GM23338 (cell line): ENCODE results near the gene BMF. TPM values are rescaled to one million over a fixed set of nuclear protein-coding genes. Genes with fewer than 3 reads are reported as not detected.

ENCODE experiments used
- ATAC-seq: fragments of 200-7000 bp; cut with Tn5 transposase; 3 replicates; pipeline ENCODE4 v1.9.1; 2020
- DNase-seq: peaks from one replicate; pipeline ENCODE4 v3.0.0-alpha.2; 2015; ENCODE audit warnings: low spot score
- H2AFZ ChIP-seq: fragments of 200-600 bp; sonication (generic); 2 replicates; pipeline ENCODE4 v1.8.0; 2016; ENCODE audit warnings: antibody characterized with exemption, mild to moderate bottlenecking, moderate library complexity
- H3F3A ChIP-seq: fragments of 200-600 bp; sonication (generic); replicated peaks from 2 replicates; pipeline ENCODE4 v1.8.0; 2017; ENCODE audit warnings: antibody characterized with exemption, mixed run types, low read depth
- H3K27ac ChIP-seq: fragments of 200-600 bp; sonication (generic); 2 replicates; pipeline ENCODE4 v1.6.1; 2016; ENCODE audit warnings: low read depth
- H3K27me3 ChIP-seq: fragments of 200-600 bp; sonication (generic); 2 replicates; pipeline ENCODE4 v1.8.0; 2016; ENCODE audit warnings: mild to moderate bottlenecking, mixed run types, moderate library complexity; ENCODE audit not compliant: insufficient read depth
- H3K36me3 ChIP-seq: fragments of 200-600 bp; sonication (generic); 2 replicates; pipeline ENCODE4 v1.8.0; 2016; ENCODE audit warnings: mild to moderate bottlenecking; ENCODE audit not compliant: insufficient read depth
- H3K4me1 ChIP-seq: fragments of 200-600 bp; sonication (generic); 2 replicates; pipeline ENCODE4 v1.8.0; 2016; ENCODE audit warnings: mild to moderate bottlenecking, moderate library complexity; ENCODE audit not compliant: insufficient read depth
- H3K4me2 ChIP-seq: fragments of 200-600 bp; sonication (generic); 2 replicates; pipeline ENCODE4 v1.7.1; 2017; ENCODE audit warnings: mixed run types
- H3K4me3 ChIP-seq: fragments of 200-600 bp; sonication (generic); 2 replicates; pipeline ENCODE4 v1.6.1; 2016; ENCODE audit warnings: mixed run types
- H3K79me2 ChIP-seq: fragments of 200-600 bp; sonication (generic); replicated peaks from 2 replicates; pipeline ENCODE4 v1.8.0; 2017; ENCODE audit warnings: mild to moderate bottlenecking; ENCODE audit not compliant: insufficient read depth
- H3K9me2 ChIP-seq: fragments of 200-600 bp; sonication (generic); 2 replicates; pipeline ENCODE4 v1.8.0; 2017; ENCODE audit not compliant: insufficient read depth
- H4K20me1 ChIP-seq: fragments of 200-600 bp; sonication (generic); replicated peaks from 2 replicates; pipeline ENCODE4 v1.8.0; 2017; ENCODE audit warnings: mild to moderate bottlenecking; ENCODE audit not compliant: insufficient read depth
- H3K27ac Mint-ChIP-seq: 2 replicates; pipeline ENCODE4 v1.8.0; 2020; ENCODE audit warnings: inconsistent platforms, mild to moderate bottlenecking, moderate library complexity, mixed read lengths
- H3K27me3 Mint-ChIP-seq: 3 replicates; pipeline ENCODE4 v1.8.0; 2022; ENCODE audit warnings: low read depth, mild to moderate bottlenecking, moderate library complexity, mixed read lengths, inconsistent platforms; ENCODE audit not compliant: insufficient read depth, poor library complexity
- H3K36me3 Mint-ChIP-seq: 3 replicates; pipeline ENCODE4 v1.8.0; 2021; ENCODE audit warnings: low read depth, mild to moderate bottlenecking, inconsistent platforms, moderate library complexity, mixed read lengths
- H3K4me1 Mint-ChIP-seq: 3 replicates; pipeline ENCODE4 v1.8.0; 2020; ENCODE audit warnings: mild to moderate bottlenecking, inconsistent platforms, mixed read lengths
- H3K4me3 Mint-ChIP-seq: 3 replicates; pipeline ENCODE4 v1.8.0; 2021; ENCODE audit warnings: moderate library complexity, mild to moderate bottlenecking, inconsistent platforms, mixed read lengths
- H3K9me3 Mint-ChIP-seq: 3 replicates; pipeline ENCODE4 v1.8.0; 2020; ENCODE audit warnings: moderate library complexity, mild to moderate bottlenecking, inconsistent platforms, mixed read lengths
- CREB1 ChIP-seq: fragments of 250-450 bp; sonication (Bioruptor Pico); IDR thresholded peaks from 2 replicates; pipeline ENCODE4 v1.5.0; 2020; ENCODE audit warnings: low read depth, mild to moderate bottlenecking, moderate library complexity
- CTCF ChIP-seq, 2 experiments: fragments of 200-600 bp in 1 of 2; sonication (generic) in 1 of 2; conservative IDR thresholded peaks; 2 replicates each; pipeline versions ENCODE4 v1.5.1 to v1.6.1; 2016 to 2017; ENCODE audit warnings: antibody characterized with exemption in 2 of 2, low read depth in 2 of 2, mild to moderate bottlenecking in 2 of 2, moderate library complexity in 1 of 2
- EZH2 ChIP-seq: fragments of 200-600 bp; sonication (generic); IDR thresholded peaks from one replicate; pipeline ENCODE4 v1.8.0; 2017; ENCODE audit warnings: antibody characterized with exemption, mild to moderate bottlenecking, low read depth; ENCODE audit not compliant: unreplicated experiment
- EZH2phosphoT487 ChIP-seq: fragments of 200-600 bp; sonication (generic); IDR thresholded peaks from one replicate; pipeline ENCODE4 v1.8.1; 2018; ENCODE audit warnings: antibody characterized with exemption; ENCODE audit not compliant: unreplicated experiment
- NANOG ChIP-seq: IDR thresholded peaks from 2 replicates; pipeline ENCODE4 v1.6.1; 2016; ENCODE audit warnings: antibody characterized with exemption, borderline replicate concordance
- POLR2AphosphoS5 ChIP-seq: IDR thresholded peaks from 2 replicates; pipeline ENCODE4 v1.6.1; 2016; ENCODE audit warnings: antibody characterized with exemption, low read depth
- STAT1 ChIP-seq: IDR thresholded peaks from one replicate; pipeline ENCODE4 v1.6.1; 2016; ENCODE audit warnings: antibody characterized with exemption; ENCODE audit not compliant: unreplicated experiment
- ZNF114 ChIP-seq: fragments of 250-450 bp; sonication (Bioruptor Pico); IDR thresholded peaks from 2 replicates; pipeline ENCODE4 v1.5.0; 2020; ENCODE audit warnings: mild to moderate bottlenecking, moderate library complexity
- ZNF331 ChIP-seq: fragments of 250-450 bp; sonication (Bioruptor Pico); IDR thresholded peaks from 2 replicates; pipeline ENCODE4 v1.5.0; 2020; ENCODE audit warnings: low read depth, mild to moderate bottlenecking, moderate library complexity
- polyA plus RNA-seq: library from polyadenylated mRNA; unstranded; fragments of >200 nt; fragmentation: Nextera tagmentation; extraction: Ambion mirVana; gene quantifications from 2 replicates; pipeline ENCODE4 v1.2.1, GENCODE V29; 2016
- total RNA-seq: library from RNA; depleted of rRNA; stranded (reverse); fragments of >200 nt; shearing (Covaris generic); gene quantifications from 2 replicates; pipeline ENCODE4 v1.2.3, GENCODE V29; 2014
- TF ChIP-seq, protein P1 (sequence below): fragments of 250-450 bp; sonication (Bioruptor Pico); IDR thresholded peaks from 2 replicates; pipeline ENCODE4 v1.5.0; 2020; ENCODE audit warnings: mild to moderate bottlenecking, moderate library complexity
- TF ChIP-seq, protein P2 (sequence below): IDR thresholded peaks from one replicate; pipeline ENCODE4 v1.6.1; 2018; ENCODE audit warnings: antibody characterized with exemption; ENCODE audit not compliant: unreplicated experiment
- TF ChIP-seq, protein P3 (sequence below): IDR thresholded peaks from 2 replicates; pipeline ENCODE4 v1.6.1; 2016; ENCODE audit warnings: antibody characterized with exemption

Gene BMF
- total and polyA plus RNA-seq, 2 experiments from 2014 or later = 2.0 to 20.3 TPM

GRCh38 chr15:40111888-40112287 lies 3.2 kb upstream of the BMF start:
- Histone ChIP-seq H3F3A (peaks cover 4% of the 10 kb centered on the region; the same call in 1 of the 2 replicates), H3K79me2 (no peaks in the 10 kb centered on the region; the same call in 1 of the 2 replicates), H3K9me2 (no peaks in the 10 kb centered on the region), H4K20me1 (0 out of 2 replicates have a peak, but pooled peaks cover 4% of the 10 kb centered on the region), H3K4me3 (no peak overlapping the region), H3K4me1 (peaks cover 36% of the 10 kb centered on the region), H3K27ac (no peak overlapping the region), H3K36me3 (no peaks in the 10 kb centered on the region), H3K27me3 (0 out of 2 replicates have a peak, but pooled peaks cover 5% of the 10 kb centered on the region), H3K4me2 (no peak overlapping the region), H2AFZ (no peak overlapping the region; the same call in 1 of the 2 replicates)
- peaks cover 54% of the 10 kb centered on the region for H3K4me1 Mint-ChIP-seq
- no peak overlapping the region for H3K4me3 Mint-ChIP-seq
- DNase-seq (no peak), ATAC-seq (no peak; the same call in 2 of the 3 replicates)
- TF ChIP-seq EZH2 (no peak), POLR2AphosphoS5 (no peak), CTCF (conservative IDR thresholded peaks at IDR 0.05; ENCODE audit: low read depth in 2 of 2) (no peak), STAT1 (no peak), ZNF331 (no peak), NANOG (no peak), EZH2phosphoT487 (no peak), CREB1 (CRISPR knock-in tag) (no peak), ZNF114 (CRISPR knock-in tag) (no peak)
- TF ChIP-seq, protein P1, sequence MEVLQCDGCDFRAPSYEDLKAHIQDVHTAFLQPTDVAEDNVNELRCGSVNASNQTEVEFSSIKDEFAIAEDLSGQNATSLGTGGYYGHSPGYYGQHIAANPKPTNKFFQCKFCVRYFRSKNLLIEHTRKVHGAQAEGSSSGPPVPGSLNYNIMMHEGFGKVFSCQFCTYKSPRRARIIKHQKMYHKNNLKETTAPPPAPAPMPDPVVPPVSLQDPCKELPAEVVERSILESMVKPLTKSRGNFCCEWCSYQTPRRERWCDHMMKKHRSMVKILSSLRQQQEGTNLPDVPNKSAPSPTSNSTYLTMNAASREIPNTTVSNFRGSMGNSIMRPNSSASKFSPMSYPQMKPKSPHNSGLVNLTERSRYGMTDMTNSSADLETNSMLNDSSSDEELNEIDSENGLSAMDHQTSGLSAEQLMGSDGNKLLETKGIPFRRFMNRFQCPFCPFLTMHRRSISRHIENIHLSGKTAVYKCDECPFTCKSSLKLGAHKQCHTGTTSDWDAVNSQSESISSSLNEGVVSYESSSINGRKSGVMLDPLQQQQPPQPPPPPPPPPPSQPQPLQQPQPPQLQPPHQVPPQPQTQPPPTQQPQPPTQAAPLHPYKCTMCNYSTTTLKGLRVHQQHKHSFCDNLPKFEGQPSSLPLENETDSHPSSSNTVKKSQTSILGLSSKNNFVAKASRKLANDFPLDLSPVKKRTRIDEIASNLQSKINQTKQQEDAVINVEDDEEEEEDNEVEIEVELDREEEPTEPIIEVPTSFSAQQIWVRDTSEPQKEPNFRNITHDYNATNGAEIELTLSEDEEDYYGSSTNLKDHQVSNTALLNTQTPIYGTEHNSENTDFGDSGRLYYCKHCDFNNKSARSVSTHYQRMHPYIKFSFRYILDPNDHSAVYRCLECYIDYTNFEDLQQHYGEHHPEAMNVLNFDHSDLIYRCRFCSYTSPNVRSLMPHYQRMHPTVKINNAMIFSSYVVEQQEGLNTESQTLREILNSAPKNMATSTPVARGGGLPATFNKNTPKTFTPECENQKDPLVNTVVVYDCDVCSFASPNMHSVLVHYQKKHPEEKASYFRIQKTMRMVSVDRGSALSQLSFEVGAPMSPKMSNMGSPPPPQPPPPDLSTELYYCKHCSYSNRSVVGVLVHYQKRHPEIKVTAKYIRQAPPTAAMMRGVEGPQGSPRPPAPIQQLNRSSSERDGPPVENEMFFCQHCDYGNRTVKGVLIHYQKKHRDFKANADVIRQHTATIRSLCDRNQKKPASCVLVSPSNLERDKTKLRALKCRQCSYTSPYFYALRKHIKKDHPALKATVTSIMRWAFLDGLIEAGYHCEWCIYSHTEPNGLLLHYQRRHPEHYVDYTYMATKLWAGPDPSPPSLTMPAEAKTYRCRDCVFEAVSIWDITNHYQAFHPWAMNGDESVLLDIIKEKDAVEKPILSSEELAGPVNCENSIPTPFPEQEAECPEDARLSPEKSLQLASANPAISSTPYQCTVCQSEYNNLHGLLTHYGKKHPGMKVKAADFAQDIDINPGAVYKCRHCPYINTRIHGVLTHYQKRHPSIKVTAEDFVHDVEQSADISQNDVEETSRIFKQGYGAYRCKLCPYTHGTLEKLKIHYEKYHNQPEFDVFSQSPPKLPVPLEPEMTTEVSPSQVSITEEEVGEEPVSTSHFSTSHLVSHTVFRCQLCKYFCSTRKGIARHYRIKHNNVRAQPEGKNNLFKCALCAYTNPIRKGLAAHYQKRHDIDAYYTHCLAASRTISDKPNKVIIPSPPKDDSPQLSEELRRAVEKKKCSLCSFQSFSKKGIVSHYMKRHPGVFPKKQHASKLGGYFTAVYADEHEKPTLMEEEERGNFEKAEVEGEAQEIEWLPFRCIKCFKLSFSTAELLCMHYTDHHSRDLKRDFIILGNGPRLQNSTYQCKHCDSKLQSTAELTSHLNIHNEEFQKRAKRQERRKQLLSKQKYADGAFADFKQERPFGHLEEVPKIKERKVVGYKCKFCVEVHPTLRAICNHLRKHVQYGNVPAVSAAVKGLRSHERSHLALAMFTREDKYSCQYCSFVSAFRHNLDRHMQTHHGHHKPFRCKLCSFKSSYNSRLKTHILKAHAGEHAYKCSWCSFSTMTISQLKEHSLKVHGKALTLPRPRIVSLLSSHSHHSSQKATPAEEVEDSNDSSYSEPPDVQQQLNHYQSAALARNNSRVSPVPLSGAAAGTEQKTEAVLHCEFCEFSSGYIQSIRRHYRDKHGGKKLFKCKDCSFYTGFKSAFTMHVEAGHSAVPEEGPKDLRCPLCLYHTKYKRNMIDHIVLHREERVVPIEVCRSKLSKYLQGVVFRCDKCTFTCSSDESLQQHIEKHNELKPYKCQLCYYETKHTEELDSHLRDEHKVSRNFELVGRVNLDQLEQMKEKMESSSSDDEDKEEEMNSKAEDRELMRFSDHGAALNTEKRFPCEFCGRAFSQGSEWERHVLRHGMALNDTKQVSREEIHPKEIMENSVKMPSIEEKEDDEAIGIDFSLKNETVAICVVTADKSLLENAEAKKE (CRISPR knock-in tag) = no peak
- TF ChIP-seq, protein P2, sequence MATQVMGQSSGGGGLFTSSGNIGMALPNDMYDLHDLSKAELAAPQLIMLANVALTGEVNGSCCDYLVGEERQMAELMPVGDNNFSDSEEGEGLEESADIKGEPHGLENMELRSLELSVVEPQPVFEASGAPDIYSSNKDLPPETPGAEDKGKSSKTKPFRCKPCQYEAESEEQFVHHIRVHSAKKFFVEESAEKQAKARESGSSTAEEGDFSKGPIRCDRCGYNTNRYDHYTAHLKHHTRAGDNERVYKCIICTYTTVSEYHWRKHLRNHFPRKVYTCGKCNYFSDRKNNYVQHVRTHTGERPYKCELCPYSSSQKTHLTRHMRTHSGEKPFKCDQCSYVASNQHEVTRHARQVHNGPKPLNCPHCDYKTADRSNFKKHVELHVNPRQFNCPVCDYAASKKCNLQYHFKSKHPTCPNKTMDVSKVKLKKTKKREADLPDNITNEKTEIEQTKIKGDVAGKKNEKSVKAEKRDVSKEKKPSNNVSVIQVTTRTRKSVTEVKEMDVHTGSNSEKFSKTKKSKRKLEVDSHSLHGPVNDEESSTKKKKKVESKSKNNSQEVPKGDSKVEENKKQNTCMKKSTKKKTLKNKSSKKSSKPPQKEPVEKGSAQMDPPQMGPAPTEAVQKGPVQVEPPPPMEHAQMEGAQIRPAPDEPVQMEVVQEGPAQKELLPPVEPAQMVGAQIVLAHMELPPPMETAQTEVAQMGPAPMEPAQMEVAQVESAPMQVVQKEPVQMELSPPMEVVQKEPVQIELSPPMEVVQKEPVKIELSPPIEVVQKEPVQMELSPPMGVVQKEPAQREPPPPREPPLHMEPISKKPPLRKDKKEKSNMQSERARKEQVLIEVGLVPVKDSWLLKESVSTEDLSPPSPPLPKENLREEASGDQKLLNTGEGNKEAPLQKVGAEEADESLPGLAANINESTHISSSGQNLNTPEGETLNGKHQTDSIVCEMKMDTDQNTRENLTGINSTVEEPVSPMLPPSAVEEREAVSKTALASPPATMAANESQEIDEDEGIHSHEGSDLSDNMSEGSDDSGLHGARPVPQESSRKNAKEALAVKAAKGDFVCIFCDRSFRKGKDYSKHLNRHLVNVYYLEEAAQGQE = no peak
- TF ChIP-seq, protein P3, sequence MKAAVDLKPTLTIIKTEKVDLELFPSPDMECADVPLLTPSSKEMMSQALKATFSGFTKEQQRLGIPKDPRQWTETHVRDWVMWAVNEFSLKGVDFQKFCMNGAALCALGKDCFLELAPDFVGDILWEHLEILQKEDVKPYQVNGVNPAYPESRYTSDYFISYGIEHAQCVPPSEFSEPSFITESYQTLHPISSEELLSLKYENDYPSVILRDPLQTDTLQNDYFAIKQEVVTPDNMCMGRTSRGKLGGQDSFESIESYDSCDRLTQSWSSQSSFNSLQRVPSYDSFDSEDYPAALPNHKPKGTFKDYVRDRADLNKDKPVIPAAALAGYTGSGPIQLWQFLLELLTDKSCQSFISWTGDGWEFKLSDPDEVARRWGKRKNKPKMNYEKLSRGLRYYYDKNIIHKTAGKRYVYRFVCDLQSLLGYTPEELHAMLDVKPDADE = no peak
- no peaks in the 10 kb centered on the region; the same call in 2 of the 3 replicates for H3K36me3 Mint-ChIP-seq
- H3K9me3 Mint-ChIP-seq = no peaks in the 10 kb centered on the region
- peaks cover 14% of the 10 kb centered on the region for H3K27me3 Mint-ChIP-seq
- H3K27ac Mint-ChIP-seq = no peak overlapping the region
